ENCODE measurements around the gene TNFSF8.

DNA sequence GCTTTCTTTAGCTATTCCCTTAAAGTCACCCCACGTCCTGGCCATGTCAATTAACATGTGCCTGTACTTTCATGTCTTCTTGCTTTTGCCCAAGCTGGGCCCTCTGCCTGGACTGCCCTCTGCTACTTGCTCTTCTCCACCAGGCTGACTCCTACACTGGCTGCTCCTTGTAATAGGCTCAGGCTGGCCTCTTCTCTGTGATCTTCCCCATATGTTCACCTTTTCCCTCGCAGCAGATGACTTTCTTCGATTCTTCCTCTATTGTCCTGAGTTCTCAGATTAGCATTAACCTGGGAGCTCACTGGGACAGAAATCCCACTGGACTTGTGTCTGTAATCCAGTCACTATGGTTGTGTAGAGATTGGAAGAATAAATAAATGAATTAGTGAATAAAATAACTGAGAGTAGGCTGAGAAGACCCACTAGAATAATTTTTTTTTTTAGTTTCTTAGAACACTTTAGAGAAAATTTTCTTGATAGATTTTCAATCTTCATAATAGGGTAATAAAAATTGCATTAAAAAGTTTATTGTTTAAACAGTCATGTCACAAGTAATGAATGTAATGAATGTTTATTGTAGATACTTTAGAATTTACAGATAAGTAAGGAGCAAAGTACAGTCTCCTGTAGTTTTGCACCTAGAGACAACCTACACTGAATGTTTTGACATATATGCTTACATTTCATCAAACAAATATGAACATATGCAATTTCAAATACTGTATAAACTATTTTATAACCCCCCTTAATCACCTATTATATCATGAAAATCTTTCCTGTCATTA is 77.1 kb downstream of the TNFSF8 start:
- TF ChIP-seq, protein P1, sequence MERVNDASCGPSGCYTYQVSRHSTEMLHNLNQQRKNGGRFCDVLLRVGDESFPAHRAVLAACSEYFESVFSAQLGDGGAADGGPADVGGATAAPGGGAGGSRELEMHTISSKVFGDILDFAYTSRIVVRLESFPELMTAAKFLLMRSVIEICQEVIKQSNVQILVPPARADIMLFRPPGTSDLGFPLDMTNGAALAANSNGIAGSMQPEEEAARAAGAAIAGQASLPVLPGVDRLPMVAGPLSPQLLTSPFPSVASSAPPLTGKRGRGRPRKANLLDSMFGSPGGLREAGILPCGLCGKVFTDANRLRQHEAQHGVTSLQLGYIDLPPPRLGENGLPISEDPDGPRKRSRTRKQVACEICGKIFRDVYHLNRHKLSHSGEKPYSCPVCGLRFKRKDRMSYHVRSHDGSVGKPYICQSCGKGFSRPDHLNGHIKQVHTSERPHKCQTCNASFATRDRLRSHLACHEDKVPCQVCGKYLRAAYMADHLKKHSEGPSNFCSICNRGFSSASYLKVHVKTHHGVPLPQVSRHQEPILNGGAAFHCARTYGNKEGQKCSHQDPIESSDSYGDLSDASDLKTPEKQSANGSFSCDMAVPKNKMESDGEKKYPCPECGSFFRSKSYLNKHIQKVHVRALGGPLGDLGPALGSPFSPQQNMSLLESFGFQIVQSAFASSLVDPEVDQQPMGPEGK (CRISPR knock-in tag; IDR thresholded peaks at IDR 0.05; ENCODE audit: borderline replicate concordance): no peak
- no peak for TF ChIP-seq ARNTL (CRISPR knock-in tag; IDR thresholded peaks at IDR 0.05; ENCODE audit: borderline replicate concordance, low read depth)
- TF ChIP-seq RARB (CRISPR knock-in tag; IDR thresholded peaks at IDR 0.05): no peak
- TF ChIP-seq, protein P2, sequence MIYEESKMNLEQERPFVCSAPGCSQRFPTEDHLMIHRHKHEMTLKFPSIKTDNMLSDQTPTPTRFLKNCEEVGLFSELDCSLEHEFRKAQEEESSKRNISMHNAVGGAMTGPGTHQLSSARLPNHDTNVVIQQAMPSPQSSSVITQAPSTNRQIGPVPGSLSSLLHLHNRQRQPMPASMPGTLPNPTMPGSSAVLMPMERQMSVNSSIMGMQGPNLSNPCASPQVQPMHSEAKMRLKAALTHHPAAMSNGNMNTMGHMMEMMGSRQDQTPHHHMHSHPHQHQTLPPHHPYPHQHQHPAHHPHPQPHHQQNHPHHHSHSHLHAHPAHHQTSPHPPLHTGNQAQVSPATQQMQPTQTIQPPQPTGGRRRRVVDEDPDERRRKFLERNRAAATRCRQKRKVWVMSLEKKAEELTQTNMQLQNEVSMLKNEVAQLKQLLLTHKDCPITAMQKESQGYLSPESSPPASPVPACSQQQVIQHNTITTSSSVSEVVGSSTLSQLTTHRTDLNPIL (CRISPR knock-in tag; IDR thresholded peaks at IDR 0.05; ENCODE audit: low read depth): no peak
